GM18498 (cell line): ENCODE data around the gene PLEKHA4.
"Not testable (repeated sequence)": the region's sequence is repeated elsewhere in the genome, so short reads cannot be mapped to it uniquely, and the experiment has no call there.

Experiments used
- ATAC-seq: cut with Tn5 transposase; IDR thresholded peaks from one replicate; pipeline ENCODE4 v1.9.1; 2021; ENCODE audit warnings: mild to moderate bottlenecking, moderate library complexity; ENCODE audit not compliant: unreplicated experiment

The PLEKHA4 gene

DNA sequence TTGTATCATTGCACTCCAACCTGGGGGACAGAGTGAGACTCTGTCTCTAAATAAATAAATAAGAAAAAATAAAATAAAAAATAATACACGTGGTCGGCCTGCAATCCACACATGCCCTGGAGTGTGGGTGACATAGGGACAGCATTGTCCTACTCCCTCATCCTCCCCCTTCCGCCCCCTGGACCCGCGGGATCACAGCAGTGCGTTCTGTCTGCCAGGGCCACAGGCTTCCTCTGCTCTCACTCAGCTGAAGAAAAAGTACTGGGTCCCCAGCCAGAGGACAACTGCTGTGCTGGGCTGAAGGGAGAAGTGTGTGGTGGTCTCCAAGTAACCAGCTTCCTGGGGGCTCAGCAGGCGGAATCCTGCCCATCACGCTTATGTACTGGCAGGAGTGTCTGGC lies 63.9 kb downstream of the PLEKHA4 start:
- ATAC-seq: no peak

DNA sequence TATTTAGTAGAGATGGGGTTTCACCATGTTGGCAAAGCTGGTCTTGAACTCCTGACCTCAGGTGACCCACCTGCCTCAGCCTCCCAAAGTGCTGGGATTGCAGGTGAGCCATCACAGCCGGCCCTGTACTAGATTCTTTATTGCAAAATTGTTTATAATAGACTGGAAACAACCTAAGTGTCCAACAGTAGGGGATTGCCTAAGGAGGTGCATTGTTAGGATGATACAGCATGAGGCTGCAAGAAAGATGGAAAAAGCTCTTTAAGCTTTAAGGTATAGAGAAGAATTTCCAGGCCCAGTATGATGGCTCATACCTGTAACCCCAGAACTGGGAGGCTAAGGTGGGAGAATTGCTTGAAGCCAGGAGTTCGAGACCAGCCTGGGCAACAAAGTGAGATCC lies 65.8 kb downstream of the PLEKHA4 start:
- ATAC-seq: no peak

GRCh38 chr19:48799358-48800300 lies 68.8 kb downstream of the PLEKHA4 start:
- no peak for ATAC-seq

GRCh38 chr19:48798937-48799336 lies 69.5 kb downstream of the PLEKHA4 start:
- ATAC-seq: no peak

- ATAC-seq: no peak
These were observed 71.3 kb downstream of the PLEKHA4 start for GRCh38 chr19:48797103-48797502.

DNA sequence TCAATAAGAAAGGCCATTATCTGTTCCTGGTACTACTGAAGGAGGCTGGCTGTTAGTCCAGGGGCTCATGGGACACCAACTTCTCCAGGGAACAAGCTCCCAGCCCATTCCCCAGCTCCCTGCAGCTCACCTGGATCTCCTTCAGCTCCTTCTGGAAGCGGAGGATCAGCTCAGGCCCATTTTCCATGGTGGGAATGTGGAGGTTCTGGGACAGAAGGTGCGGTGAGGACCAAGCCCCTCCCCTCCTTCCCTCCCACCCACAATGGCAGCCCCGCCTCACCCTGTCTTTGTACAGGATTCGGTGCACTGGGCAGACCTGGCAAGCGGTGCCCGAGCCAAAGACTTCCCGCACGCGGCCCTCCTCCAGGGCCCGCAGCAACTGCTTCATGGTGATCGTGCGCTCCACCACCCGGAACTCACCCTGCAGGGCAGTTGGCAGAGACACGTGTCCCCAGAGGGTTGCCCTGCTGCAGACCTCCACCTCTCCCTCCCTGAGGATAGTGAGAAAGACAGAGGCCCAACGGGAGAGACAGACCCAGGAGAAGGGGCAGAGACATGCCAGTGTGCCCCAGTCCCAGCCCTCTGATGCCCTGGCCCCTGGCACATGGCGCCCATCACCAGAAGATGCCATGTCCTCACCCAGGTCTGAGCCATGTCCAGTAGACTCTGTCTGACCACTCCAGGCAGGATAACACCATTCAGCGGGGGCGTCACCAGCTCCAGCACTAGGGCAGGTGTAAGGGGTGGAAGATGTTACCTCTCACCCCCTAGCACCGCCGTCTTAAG lies 71.9 kb downstream of the PLEKHA4 start:
- ATAC-seq: no peak

- no peak for ATAC-seq
These were observed 72.7 kb downstream of the PLEKHA4 start for GRCh38 chr19:48795685-48796070.

DNA sequence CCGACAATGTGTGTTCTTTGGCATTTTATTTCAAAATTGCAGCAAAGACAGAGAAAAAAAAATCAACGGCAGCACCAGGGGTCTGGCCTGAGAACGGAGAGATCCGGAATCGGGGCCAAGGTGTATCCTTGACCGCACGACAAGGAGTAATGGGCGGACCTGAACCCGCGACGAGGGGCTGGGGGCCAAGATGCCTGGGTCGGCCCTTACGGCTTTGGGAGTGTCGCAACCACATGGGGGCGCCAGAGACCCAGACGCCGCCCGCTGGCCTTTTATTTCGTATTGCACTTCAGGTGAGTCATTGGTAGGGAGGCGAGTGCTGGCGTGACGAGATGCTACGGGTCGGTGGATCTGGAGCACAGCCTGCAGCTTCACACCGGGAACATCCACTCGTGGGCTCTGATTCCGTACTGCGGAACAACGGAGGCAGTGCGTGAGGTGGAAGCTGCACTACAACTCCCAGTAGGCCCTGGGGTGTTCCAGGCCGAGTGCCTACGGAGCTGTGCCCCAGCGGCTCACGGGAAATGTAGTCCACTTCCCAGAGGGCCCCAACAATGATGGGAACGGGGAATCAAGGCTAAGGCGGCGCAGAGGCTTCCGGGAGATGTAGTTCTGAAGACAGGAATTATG lies 73.2 kb downstream of the PLEKHA4 start:
- peak; percentile 78 for ATAC-seq

- no peak for ATAC-seq
These were observed 74.1 kb downstream of the PLEKHA4 start for GRCh38 chr19:48794291-48794690.

DNA sequence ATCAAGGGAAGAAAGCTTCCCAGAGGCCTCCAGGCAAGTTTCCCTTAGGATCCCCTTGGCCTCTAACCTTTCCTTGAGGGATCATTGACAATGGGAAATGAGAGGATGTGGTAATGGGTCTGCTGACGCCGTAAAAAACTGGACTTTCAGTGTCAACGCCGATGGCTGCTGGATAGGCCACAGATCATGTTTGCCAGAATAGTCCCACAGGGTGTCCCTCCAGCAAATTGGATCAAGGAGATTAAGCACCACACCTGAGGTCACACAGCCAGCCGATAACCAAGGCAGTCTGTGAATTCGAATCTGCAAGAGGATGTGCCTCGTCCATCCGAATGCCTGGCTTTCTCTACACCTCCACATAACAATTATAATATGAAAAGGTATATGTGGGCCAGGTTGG lies 75.1 kb downstream of the PLEKHA4 start:
- ATAC-seq: no peak

DNA sequence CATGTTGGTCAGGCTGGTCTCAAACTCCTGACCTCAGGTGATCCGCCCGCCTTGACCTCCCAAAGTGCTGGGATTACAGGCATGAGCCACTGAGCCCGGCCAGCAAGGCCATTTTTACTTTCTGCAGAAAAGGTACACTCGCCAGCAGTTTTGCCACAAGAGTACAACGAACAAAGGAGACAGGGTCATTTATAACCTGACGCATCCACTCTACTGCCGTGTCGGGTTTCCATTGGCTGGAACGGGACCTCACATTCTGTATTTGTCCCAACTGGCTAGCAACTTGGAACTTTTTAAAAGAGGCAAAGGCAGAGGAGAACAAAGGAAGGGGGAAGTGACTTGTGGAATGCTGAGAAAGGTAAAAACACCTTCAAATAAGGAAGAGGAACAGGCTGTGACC lies 81.1 kb downstream of the PLEKHA4 start:
- ATAC-seq: not testable (repeated sequence)
